Islet precursor cell (in vitro differentiated cells): ENCODE results near the gene GPR31.
A peak's percentile ranks its signal among the peaks of the same experiment; 100 is the strongest.

Experiments used
- DNase-seq: peaks from one replicate; pipeline ENCODE4 v3.0.0-alpha.2; 2018

The GPR31 gene

DNA sequence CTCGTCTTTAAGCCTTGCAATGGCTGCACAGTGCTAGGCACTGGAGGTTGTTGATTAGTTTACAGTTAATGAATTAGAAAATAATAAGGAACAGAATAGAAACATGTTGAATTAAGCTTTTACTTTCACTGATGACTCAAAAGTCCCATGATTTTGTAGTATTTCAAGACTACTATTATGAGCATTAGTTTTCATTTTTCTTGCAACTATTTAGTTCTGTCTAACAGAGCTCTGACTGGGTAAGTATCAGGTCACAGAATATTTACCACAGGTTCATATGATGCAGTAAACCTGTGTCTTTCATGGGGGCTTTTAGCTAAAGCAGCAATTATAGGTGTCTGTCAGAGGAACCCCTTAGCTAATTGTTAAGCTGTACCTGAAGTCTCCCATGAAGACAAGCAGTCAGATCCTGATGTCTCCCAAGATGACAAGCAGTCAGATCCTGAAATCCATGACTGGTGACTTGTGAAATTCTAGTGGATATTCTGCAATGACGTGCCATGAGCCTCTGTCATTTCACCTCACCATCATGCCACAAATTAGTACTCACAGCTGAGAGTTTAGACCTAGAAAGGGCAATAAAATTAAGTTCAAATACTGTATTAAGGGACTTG, 8.2 kb upstream of the GPR31 start:
- DNase-seq: no peak

- DNase-seq: no peak
Measured at GRCh38 chr6:167164261-167164660, 6.5 kb upstream of the GPR31 start.

GRCh38 chr6:167163476-167164011, 5.8 kb upstream of the GPR31 start:
- DNase-seq: no peak

DNA sequence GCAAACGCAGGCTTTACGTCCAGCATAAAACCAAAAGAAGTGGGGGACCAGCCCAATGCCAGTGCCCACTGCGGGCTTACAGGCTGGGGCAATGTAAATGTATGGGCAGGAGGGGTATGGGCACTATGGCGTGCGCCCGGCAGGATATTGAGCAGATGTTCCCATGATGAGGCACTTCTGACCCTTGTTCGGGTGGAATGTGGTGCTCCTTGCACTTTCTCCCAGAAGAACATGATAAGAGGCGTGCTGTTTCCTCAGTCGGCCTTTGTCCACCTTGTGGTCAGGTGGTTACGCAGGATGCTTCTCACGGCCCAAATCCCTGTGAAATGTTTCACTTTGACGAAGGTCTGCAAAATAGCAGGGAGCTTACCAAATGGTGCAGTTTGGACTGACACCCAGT, 4.8 kb upstream of the GPR31 start:
- DNase-seq: no peak

DNA sequence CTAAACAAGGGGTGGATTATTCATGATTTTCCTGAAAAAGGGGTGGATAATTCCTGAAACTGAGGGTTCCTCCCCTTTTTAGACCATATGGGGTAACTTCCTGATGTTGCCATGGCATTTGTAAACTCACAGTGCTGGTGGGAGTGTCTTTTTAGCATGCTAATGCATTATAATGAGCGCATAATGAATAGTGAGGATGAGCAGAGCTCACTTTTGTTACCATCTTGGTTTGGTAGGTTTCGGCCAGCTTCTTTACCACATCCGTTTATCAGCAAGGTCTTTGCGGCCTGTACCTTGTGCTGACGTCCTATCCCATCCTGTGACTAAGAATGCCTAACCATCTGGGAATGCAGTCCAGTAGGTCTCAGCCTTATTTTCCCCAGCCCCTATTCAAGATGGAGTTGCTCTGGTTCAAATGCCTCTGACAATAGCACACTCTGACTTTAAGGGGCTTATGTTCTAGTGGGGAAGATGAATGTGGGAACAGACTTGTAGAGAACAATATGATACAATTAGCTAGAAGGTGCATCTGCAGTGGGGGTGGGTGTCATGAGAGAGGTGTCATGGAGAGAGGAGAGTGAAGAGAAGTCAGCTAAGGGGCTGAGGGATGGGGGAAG, 4.2 kb upstream of the GPR31 start:
- DNase-seq: no peak

- no peak for DNase-seq
Measured at GRCh38 chr6:167157414-167157813, 366 bp downstream of the GPR31 start.

DNA sequence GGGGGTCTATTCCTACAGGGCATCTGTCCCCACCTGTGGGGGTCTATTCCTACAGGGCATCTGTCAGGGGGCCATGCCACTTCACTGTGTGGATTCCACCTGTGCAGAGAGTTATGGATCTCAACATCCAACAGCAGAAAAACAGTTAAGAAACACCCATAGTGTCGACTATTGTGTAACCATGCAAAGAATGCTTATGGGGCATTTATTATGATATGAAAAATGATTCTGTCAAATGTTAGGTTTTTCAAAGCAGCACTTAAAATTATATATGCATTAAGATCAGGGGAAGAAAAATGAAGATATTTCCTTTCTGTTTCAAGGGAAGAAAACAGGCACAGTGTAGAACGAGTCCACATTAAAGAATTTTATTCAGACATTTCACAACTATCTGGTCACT, 2.9 kb downstream of the GPR31 start:
- DNase-seq: no peak

GRCh38 chr6:167154291-167154690, 3.5 kb downstream of the GPR31 start:
- no peak for DNase-seq

DNA sequence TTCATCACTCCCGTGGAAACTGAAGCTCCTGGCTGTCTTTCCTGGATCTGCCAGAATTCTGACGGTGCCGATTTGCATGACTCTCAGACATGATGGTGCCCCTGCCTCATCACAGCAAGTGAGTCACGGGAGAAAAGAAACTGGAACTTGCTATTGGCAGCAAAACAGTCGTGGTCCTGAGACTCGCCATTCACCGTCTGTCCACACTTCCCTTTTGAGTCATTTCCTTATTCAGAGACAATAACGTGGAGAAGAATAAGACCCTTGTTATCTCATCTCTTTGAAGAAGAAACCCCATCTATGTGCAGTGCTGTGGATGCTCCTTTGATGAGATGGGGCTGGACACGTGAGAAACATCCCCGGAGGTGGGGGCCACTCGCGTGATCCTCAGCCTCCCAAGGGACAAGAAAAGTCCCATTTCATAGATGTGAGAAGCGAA, 4.2 kb downstream of the GPR31 start:
- DNase-seq: peak; percentile 90

DNA sequence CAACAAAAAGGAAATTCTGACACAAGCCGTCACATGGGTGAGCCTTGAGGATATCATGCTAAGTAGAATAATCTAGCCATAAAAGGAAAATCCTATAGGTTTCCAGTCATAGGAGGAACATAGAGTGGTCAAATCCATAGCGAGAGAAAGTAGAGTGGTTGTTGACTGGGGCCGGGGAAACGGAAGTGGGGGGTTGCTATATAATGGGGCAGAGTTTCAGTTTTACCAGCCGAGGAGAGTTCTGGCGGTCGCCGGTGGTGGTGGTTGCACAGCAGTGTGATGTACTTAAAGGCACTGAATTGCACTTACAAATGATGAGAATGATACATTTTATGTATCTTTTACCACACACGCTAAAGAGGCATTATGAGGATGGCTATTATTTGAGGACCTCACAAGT, 4.9 kb downstream of the GPR31 start:
- DNase-seq: no peak

GRCh38 chr6:167151648-167152047, 6.1 kb downstream of the GPR31 start:
- no peak for DNase-seq

DNA sequence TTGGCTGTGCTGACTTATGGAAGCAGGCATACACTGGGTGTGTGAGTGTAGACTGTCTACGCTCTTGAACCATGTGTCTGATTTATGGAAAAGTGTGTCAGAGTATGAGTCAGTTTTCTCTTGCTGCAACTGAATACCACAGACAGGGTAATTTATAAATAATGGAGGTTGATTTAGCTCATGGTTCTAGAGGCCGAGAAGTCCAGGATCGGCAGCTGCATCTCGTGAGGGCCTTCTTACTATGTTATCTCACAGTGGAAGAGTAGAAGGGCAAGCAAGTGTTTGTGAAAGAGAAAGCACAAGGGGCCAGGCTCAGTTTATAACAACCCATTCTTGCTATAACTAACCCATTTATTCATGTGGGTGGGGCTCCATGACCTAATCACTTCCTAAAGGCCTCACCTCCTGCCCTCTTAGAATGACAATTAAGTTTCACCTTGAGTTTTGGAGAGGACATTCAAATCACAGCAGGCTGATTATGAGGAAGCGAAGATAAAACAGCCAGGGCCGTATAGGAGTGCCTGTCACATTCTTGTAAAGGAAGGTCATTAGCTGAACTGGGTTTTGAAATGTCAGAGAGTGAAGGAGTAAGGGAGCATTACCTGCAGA, 6.7 kb downstream of the GPR31 start:
- DNase-seq: no peak

DNA sequence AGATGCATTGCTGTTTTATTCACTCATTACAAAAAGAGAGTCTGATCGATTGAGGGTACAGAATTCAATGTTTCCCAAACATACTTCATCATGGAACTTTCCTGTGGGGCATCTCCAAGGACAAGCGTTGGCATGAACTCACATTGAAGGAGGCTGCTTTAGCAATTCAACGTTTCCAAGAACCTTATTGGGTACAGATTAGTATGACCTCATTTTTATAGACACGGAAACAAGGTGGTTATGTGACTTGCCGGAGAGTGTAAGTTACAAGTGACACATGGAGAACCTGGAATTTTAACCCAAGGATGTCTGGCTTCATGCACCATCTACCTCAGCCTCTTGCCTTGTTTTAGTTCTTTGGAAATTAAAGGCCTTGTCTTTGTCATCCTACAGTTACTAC, 8.8 kb downstream of the GPR31 start:
- DNase-seq: no peak

GRCh38 chr6:167148021-167148420, 9.8 kb downstream of the GPR31 start:
- DNase-seq: no peak

DNA sequence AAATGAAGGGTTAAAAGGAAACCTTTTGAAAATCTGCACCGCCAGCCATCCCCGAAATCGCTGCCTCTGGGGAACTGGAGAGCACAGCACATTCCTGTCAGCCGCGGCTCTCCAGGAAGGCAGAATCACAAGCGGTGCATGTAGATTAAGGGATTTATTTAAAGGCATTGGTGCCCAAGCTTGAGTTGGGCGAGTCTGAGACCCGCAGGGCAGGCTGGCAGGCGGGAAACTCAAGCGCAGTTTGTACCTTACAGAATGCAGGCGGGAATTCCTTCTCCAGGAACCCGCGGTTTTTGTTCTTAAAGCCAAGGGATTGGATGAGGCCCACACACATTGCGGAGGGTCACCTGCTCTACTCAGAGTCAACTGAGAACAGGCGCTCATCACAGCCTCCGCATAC, 10.8 kb downstream of the GPR31 start:
- no peak for DNase-seq

DNA sequence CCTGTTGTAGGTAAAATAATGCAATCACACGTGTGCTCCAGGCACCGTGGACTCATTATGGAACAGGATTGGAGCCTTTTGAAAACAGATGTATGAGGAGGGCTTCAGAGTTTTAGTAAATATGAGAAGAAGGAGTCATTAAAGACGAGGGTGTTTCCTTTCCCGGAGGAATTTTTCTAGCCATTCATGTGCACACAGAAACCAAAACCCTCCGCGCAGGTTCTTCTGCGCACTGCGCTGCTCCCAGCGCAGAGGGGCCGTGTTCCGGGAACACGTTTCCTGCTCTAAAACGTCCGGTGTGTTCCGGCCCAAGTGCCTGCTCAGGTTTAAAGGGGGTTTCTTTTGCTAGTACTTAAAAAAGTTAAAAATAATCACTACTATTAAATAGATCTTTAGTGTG, 11.6 kb downstream of the GPR31 start:
- no peak for DNase-seq

DNA sequence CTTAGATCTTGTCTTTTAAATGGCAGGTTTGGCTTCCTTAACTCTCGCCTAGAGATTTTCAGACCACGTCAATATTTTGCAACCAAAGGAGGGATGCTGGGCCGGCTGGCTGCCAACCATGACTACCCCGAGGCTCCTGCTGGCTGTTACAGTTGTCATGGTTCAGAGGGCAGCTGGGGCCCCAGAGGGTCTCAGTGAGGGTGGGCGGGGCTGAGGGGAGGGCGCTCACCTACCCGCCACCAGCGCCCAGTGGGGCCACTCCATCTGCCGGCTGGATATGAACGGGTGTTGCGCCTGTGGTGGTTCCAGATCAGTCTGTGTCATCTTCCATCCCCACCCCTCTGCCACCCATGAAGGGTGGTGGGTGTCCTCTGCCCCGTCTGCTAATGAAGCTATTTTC, 12.3 kb downstream of the GPR31 start:
- DNase-seq: no peak

DNA sequence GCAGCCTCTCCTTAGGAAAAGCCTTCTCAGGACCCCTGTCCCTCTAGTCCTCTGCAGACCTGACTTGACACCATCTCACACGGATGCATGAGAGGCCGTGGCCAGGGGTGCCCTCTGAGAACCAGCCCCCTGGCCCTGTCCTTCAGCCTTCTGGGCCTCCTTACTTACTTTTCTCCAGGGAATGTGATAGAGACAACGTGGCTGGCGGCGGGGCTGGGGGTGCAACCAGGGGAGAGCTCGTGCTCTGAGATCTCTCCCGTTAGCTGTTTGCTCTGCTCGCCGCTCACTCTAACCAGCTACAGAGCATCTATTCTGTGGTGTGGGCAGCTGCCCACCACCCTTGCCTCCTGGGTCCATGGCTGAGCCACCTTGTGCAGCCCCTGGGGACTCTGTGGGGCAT, 14.7 kb downstream of the GPR31 start:
- no peak for DNase-seq

DNA sequence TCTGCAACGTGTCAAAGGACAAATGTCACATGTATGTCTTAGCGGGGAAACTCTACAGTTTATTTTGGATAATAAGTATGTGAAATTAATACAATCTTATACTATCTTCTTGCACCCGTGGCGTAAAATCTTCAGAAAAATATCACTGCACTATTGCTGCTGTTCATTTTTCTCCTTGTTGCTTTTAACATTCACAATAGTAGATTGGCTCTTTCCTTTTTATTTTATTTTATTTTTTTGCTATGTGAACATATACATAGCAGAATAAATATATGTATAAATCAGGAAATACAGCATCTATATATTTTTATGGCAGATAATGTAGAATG, 15.4 kb downstream of the GPR31 start:
- DNase-seq: no peak

DNA sequence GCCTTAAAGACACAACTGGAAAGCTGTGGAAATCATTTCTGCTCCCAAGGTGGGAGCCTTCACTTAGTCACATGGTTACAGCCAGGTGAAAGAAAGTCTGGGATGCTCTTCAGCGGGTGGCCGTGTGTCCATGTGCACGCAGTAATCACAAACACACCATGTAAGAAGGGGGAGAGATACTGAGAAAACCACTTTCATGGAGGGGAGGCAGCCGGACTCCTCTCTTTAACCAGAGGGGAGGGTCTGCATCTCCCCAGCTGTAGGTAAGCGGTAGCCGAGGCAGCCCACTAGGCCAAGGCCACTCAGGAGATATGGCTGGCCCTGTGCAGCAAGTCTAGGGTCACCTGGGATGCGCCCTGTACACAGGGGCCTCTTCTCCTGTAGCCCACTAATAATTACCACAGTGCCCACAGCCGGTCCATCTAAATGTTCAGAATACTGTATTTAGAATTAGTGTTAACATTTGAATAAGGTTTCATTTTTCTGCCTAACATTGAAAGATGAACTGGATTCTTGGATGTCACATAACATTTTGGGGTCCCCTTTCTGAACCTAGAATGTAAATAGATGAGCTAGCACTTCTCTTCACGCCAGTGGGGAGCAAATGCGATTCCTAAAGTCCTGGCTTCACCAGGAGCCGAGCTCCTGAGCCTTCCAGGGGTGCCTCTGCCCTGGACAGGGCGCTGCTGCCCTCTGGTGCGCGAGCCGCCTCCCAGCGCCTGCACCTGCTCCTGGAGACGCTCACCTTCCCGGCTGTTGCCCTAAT, 15.9 kb downstream of the GPR31 start:
- peak; percentile 75 for DNase-seq

- peak; percentile 27 for DNase-seq
Measured at GRCh38 chr6:167140589-167141474, 16.9 kb downstream of the GPR31 start.

- DNase-seq: no peak
Measured at GRCh38 chr6:167139761-167140160, 18.0 kb downstream of the GPR31 start.

DNA sequence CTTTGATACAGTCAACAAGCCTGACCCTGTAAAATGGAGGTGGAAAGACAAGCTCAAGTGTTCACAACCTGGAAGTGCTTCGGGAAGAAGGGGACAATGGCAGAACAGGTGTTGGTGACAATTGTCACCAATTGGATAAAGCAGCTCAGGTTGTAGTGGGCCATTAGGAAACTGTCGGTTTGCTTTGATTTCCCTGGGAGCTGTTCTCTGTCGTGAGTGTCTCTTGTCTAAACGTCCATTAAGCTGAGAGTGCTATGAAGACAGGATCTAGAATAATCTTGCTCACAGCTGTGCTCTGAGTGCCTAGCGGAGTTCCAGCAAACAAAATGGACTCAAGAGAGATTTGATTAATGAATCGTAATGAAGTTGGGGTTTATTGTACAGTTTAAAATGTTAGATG, 19.9 kb downstream of the GPR31 start:
- DNase-seq: no peak
